Hepatocyte (in vitro differentiated cells): Measurements from ENCODE around the gene LNPEP. TPM values are rescaled to one million over a fixed set of nuclear protein-coding genes. Genes with fewer than 3 reads are reported as not detected.
A peak's percentile ranks its signal among the peaks of the same experiment; 100 is the strongest.

Experiments used
- DNase-seq: peaks from one replicate; pipeline ENCODE4 v3.0.0-alpha.2; 2016; ENCODE audit warnings: low spot score
- H2AFZ ChIP-seq: fragments of 200-600 bp; sonication (generic); 2 replicates; pipeline ENCODE4 v1.6.0; 2016; ENCODE audit warnings: antibody characterized with exemption, mild to moderate bottlenecking
- H3K27ac ChIP-seq: fragments of 200-600 bp; sonication (generic); 2 replicates; pipeline ENCODE4 v1.5.1; 2016; ENCODE audit warnings: mild to moderate bottlenecking
- H3K27me3 ChIP-seq: fragments of 200-600 bp; sonication (generic); 2 replicates; pipeline ENCODE4 v1.6.1; 2016
- H3K36me3 ChIP-seq: fragments of 200-600 bp; sonication (generic); replicated peaks from 2 replicates; pipeline ENCODE4 v1.5.1; 2016; ENCODE audit warnings: low read depth; ENCODE audit not compliant: insufficient read depth
- H3K4me1 ChIP-seq: fragments of 200-600 bp; sonication (generic); 2 replicates; pipeline ENCODE4 v1.5.1; 2016; ENCODE audit warnings: mild to moderate bottlenecking, moderate library complexity; ENCODE audit not compliant: insufficient read depth
- H3K4me2 ChIP-seq: fragments of 200-600 bp; sonication (generic); 2 replicates; pipeline ENCODE4 v1.6.0; 2016
- H3K4me3 ChIP-seq: fragments of 200-600 bp; sonication (generic); 2 replicates; pipeline ENCODE4 v1.5.1; 2016; ENCODE audit warnings: mild to moderate bottlenecking
- H3K79me2 ChIP-seq: fragments of 200-600 bp; sonication (generic); 2 replicates; pipeline ENCODE4 v1.6.0; 2017; ENCODE audit warnings: mild to moderate bottlenecking
- H3K9me2 ChIP-seq: fragments of 200-600 bp; sonication (generic); replicated peaks from 2 replicates; pipeline ENCODE4 v1.6.0; 2017; ENCODE audit warnings: mild to moderate bottlenecking; ENCODE audit not compliant: insufficient read depth
- H3K9me3 ChIP-seq: fragments of 200-600 bp; sonication (generic); 2 replicates; pipeline ENCODE4 v1.5.1; 2016; ENCODE audit warnings: low read depth, mild to moderate bottlenecking
- H4K20me1 ChIP-seq: fragments of 200-600 bp; sonication (generic); 2 replicates; pipeline ENCODE4 v1.6.0; 2016; ENCODE audit warnings: mild to moderate bottlenecking; ENCODE audit not compliant: insufficient read depth, poor library complexity, severe bottlenecking
- CTCF ChIP-seq: fragments of 200-600 bp; sonication (generic); IDR thresholded peaks from 2 replicates; pipeline ENCODE4 v1.5.1; 2016; ENCODE audit warnings: antibody characterized with exemption, mild to moderate bottlenecking; ENCODE audit not compliant: poor library complexity
- EZH2 ChIP-seq: fragments of 200-600 bp; sonication (generic); IDR thresholded peaks from 2 replicates; pipeline ENCODE4 v1.6.1; 2016; ENCODE audit warnings: antibody characterized with exemption, mild to moderate bottlenecking, borderline replicate concordance
- EZH2phosphoT487 ChIP-seq: fragments of 200-600 bp; sonication (generic); IDR thresholded peaks from one replicate; pipeline ENCODE4 v1.6.1; 2018; ENCODE audit warnings: antibody characterized with exemption, mild to moderate bottlenecking, low read depth, moderate library complexity; ENCODE audit not compliant: unreplicated experiment, severe bottlenecking
- WGBS: methylation state at CpG from one replicate; pipeline ENCODE4 v1.1.6; 2016; ENCODE audit warnings: low lambda C conversion rate; ENCODE audit errors: missing lambda C conversion rate; 5-methylcytosine and 5-hydroxymethylcytosine counted together
- polyA plus RNA-seq: library from polyadenylated mRNA; unstranded; fragments of >200 nt; fragmentation: Nextera tagmentation; extraction: Ambion mirVana; gene quantifications from 2 replicates; pipeline ENCODE4 v1.2.1, GENCODE V29; 2016
- total RNA-seq: library from RNA; depleted of rRNA; stranded (reverse); fragments of >200 nt; gene quantifications from 2 replicates; pipeline ENCODE4 v1.2.3, GENCODE V29; 2014

The LNPEP gene
- total RNA-seq (32.6 and 46.8 TPM in 2 replicates), polyA plus RNA-seq (4.9 and 7.1 TPM in 2 replicates)

- Histone ChIP-seq H3K4me1 (peaks cover 18% of the 10 kb centered on the region), H3K27ac (peak within 1 kb of the TSS; percentile 97), H3K27me3 (no peaks in the 10 kb centered on the region), H2AFZ (peak within 1 kb of the TSS; percentile 91), H4K20me1 (peaks cover 4% of the 10 kb centered on the region), H3K4me3 (peak within 1 kb of the TSS; percentile 56), H3K9me2 (no peaks in the 10 kb centered on the region), H3K36me3 (no peaks in the 10 kb centered on the region), H3K4me2 (peak within 1 kb of the TSS; percentile 88), H3K9me3 (no peaks in the 10 kb centered on the region), H3K79me2 (peaks cover 55% of the 10 kb centered on the region)
- peak; percentile 98 for DNase-seq
- TF ChIP-seq EZH2phosphoT487 (no peak), EZH2 (no peak), CTCF (no peak)
- WGBS: under 1% methylated on average over 68 of the region's 79 CpGs
Measured at GRCh38 chr5:96935559-96936430, at the start of gene LNPEP. LNPEP (plus strand) TSS chr5:96936080; CDS start chr5:96936156, 76 bp downstream.

- Histone ChIP-seq H3K36me3 (no peaks in the 10 kb centered on the region), H3K4me2 (no peak overlapping the region), H3K27me3 (no peaks in the 10 kb centered on the region), H2AFZ (no peak overlapping the region), H3K4me3 (no peak overlapping the region), H3K9me3 (no peaks in the 10 kb centered on the region), H3K27ac (no peak overlapping the region), H3K9me2 (no peaks in the 10 kb centered on the region), H3K79me2 (no peaks in the 10 kb centered on the region), H3K4me1 (no peaks in the 10 kb centered on the region), H4K20me1 (no peaks in the 10 kb centered on the region)
- DNase-seq: peak; percentile 23
- WGBS: 49% methylated on average over 4 of the region's 4 CpGs
- TF ChIP-seq CTCF (no peak), EZH2 (no peak), EZH2phosphoT487 (no peak)
Measured at GRCh38 chr5:96893342-96893741, 42.5 kb upstream of the LNPEP start.

GRCh38 chr5:96896276-96896675 is 39.6 kb upstream of the LNPEP start:
- Histone ChIP-seq H3K36me3 (no peaks in the 10 kb centered on the region), H3K27ac (no peak overlapping the region), H3K4me3 (no peak overlapping the region), H3K27me3 (no peaks in the 10 kb centered on the region), H3K79me2 (no peaks in the 10 kb centered on the region), H4K20me1 (no peaks in the 10 kb centered on the region), H3K4me2 (no peak overlapping the region), H2AFZ (no peak overlapping the region), H3K9me3 (no peaks in the 10 kb centered on the region), H3K4me1 (no peaks in the 10 kb centered on the region), H3K9me2 (no peaks in the 10 kb centered on the region)
- no peak for TF ChIP-seq CTCF
- no peak for TF ChIP-seq EZH2
- no peak for TF ChIP-seq EZH2phosphoT487
- 97% methylated on average over 4 of the region's 4 CpGs for WGBS
- DNase-seq: no peak
